CD14-positive monocyte (primary cell): ENCODE results near the gene C6orf15. TPM values are rescaled to one million over a fixed set of nuclear protein-coding genes. Genes with fewer than 3 reads are reported as not detected.

ENCODE experiments used
- DNase-seq, 3 donors: peaks; one replicate each; pipeline ENCODE4 v3.0.0-alpha.2; 2011 to 2022
- H2AFZ ChIP-seq: 2 replicates; pipeline ENCODE4 v1.6.0; 2012; ENCODE audit warnings: mild to moderate bottlenecking, low read depth, low read length, inconsistent platforms; ENCODE audit not compliant: insufficient read depth, poor library complexity, severe bottlenecking
- H3K27ac ChIP-seq, 2 donors: 1 replicate in 1 of 2; 2 replicates in 1 of 2; pipeline ENCODE4 v1.5.1; 2012 to 2013; ENCODE audit warnings: low read length in 2 of 2, control low read depth in 1 of 2, inconsistent platforms in 1 of 2, low read depth in 1 of 2, mild to moderate bottlenecking in 1 of 2
- H3K27me3 ChIP-seq, 2 donors: one replicate each; pipeline versions ENCODE4 v1.6.0 to v1.6.1; 2011 to 2013; ENCODE audit warnings: low read length in 2 of 2; ENCODE audit not compliant: control insufficient read depth in 2 of 2, insufficient read depth in 2 of 2
- H3K36me3 ChIP-seq, 2 donors: replicated peaks in 1 of 2; 1 replicate in 1 of 2; 2 replicates in 1 of 2; pipeline versions ENCODE4 v1.5.1 to v1.6.1; 2012 to 2013; ENCODE audit warnings: low read length in 2 of 2, control low read depth in 1 of 2, inconsistent platforms in 1 of 2, mild to moderate bottlenecking in 1 of 2; ENCODE audit not compliant: insufficient read depth in 2 of 2, control insufficient read depth in 1 of 2
- H3K4me1 ChIP-seq, 2 donors: 1 replicate in 1 of 2; 2 replicates in 1 of 2; pipeline versions ENCODE4 v1.5.1 to v1.6.1; 2012 to 2013; ENCODE audit warnings: low read length in 2 of 2, control low read depth in 1 of 2, inconsistent platforms in 1 of 2, mild to moderate bottlenecking in 1 of 2, moderate library complexity in 1 of 2; ENCODE audit not compliant: insufficient read depth in 2 of 2, control insufficient read depth in 1 of 2
- H3K4me2 ChIP-seq: replicated peaks from 2 replicates; pipeline ENCODE3; 2012; ENCODE audit warnings: low read length, moderate library complexity, mild to moderate bottlenecking; ENCODE audit not compliant: poor library complexity, severe bottlenecking; ENCODE audit errors: extremely low read depth
- H3K4me3 ChIP-seq, 3 experiments: fragments of 200-600 bp in 1 of 3; sonication (generic) in 1 of 3; replicated peaks in 1 of 3; 1 replicate in 2 of 3; 2 replicates in 1 of 3; pipeline ENCODE4 v1.5.1; 2011 to 2013; ENCODE audit warnings: low read length in 3 of 3, mild to moderate bottlenecking in 3 of 3, control low read depth in 2 of 3, low read depth in 2 of 3, inconsistent platforms in 1 of 3, moderate library complexity in 1 of 3
- H3K79me2 ChIP-seq: 2 replicates; pipeline ENCODE4 v1.6.0; 2012; ENCODE audit warnings: mild to moderate bottlenecking, control low read depth, inconsistent platforms, low read length, moderate library complexity; ENCODE audit not compliant: insufficient read depth
- H3K9ac ChIP-seq: 2 replicates; pipeline ENCODE4 v1.6.0; 2017; ENCODE audit warnings: low read length, mild to moderate bottlenecking; ENCODE audit not compliant: insufficient read depth, poor library complexity, severe bottlenecking
- H3K9me3 ChIP-seq, 2 donors: replicated peaks in 1 of 2; 1 replicate in 1 of 2; 2 replicates in 1 of 2; pipeline versions ENCODE4 v1.5.1 to v1.6.1; 2012 to 2013; ENCODE audit warnings: low read length in 2 of 2, control low read depth in 1 of 2; ENCODE audit not compliant: control insufficient read depth in 1 of 2, insufficient read depth in 1 of 2
- H4K20me1 ChIP-seq: 2 replicates; pipeline ENCODE4 v1.6.0; 2012; ENCODE audit warnings: mild to moderate bottlenecking, low read length, control low read depth, moderate library complexity; ENCODE audit not compliant: insufficient read depth
- H3K27ac Mint-ChIP-seq, 7 donors: one replicate each; pipeline ENCODE4 v1.8.0; 2020; ENCODE audit warnings: mild to moderate bottlenecking in 7 of 7, mixed read lengths in 7 of 7, moderate library complexity in 6 of 7, inconsistent platforms in 2 of 7
- H3K27me3 Mint-ChIP-seq, 3 donors: one replicate each; pipeline ENCODE4 v1.8.0; 2021 to 2022; ENCODE audit warnings: low read depth in 3 of 3, mild to moderate bottlenecking in 3 of 3, mixed read lengths in 3 of 3, moderate library complexity in 3 of 3, inconsistent platforms in 1 of 3
- H3K36me3 Mint-ChIP-seq, 2 donors: one replicate each; pipeline ENCODE4 v1.8.0; 2020; ENCODE audit warnings: mixed read lengths in 2 of 2, inconsistent platforms in 1 of 2, mild to moderate bottlenecking in 1 of 2
- H3K4me1 Mint-ChIP-seq: one replicate; pipeline ENCODE4 v1.8.0; 2020; ENCODE audit warnings: mild to moderate bottlenecking, mixed read lengths
- H3K4me3 Mint-ChIP-seq, 2 donors: one replicate each; pipeline ENCODE4 v1.8.0; 2020; ENCODE audit warnings: mild to moderate bottlenecking in 2 of 2, mixed read lengths in 2 of 2, moderate library complexity in 1 of 2
- H3K9me3 Mint-ChIP-seq, 7 donors: one replicate each; pipeline ENCODE4 v1.8.0; 2020 to 2022; ENCODE audit warnings: mixed read lengths in 7 of 7, mild to moderate bottlenecking in 6 of 7, moderate library complexity in 6 of 7, inconsistent platforms in 2 of 7
- WGBS: methylation state at CpG from one replicate; pipeline ENCODE4 v1.1.5; 2013; ENCODE audit warnings: missing lambda C conversion rate; ENCODE audit not compliant: insufficient coverage; 5-methylcytosine and 5-hydroxymethylcytosine counted together
- intact Hi-C, 2 donors: fragments of 100-400 bp; cut with micrococcal nuclease; formaldehyde crosslinking; loops; one replicate each; pipeline versions ENCODE4 v1.15.0 to v1.15.1; 2023
- polyA plus RNA-seq, 3 donors: library from polyadenylated mRNA; depleted of rRNA in 1 of 3; unstranded in 2 of 3; stranded (reverse) in 1 of 3; fragments of 300-500 nt in 2 of 3; fragments of >200 nt in 1 of 3; fragmentation: Illumina TruSeq in 2 of 3; gene quantifications; 1 replicate in 2 of 3; 2 replicates in 1 of 3; pipeline ENCODE4 v1.2.3, GENCODE V29; 2012 to 2021
- TF ChIP-seq, protein P1 (sequence below): fragments of 200-600 bp; IDR thresholded peaks from one replicate; pipeline ENCODE4 v1.8.0; 2022; ENCODE audit warnings: antibody characterized with exemption, mild to moderate bottlenecking

C6orf15 gene
- polyA plus RNA-seq, 3 donors = not detected

DNA sequence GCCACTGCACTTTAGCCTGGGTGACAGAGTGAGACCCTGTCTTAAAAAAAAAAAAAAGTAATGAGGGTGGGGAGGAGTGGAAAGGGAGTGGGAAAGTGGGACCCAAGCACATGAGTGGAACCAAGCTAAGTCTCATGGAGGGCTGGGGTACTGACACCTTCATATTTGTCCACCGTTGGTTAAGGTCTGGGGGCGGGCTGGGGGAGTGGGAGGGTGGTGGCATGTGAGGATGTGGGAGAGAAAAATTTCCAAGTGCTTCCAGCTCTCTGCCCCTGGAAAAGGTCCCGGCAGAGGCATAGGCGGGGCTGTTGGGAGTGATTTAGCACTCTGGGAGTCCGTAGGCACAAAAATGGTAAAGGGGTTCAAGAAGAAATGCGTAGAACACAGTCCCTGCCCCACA, 20.4 kb upstream of the C6orf15 start:
- 99% methylated on average over 6 of the region's 6 CpGs for WGBS
- intact Hi-C loops = no loop called here
- Histone ChIP-seq H3K4me2 (no peak overlapping the region), H2AFZ (no peak overlapping the region), H3K4me1 (peaks cover 0 to 4% of the 10 kb centered on the region in 2 donors), H3K9me3 (no peaks in the 10 kb centered on the region), H3K27me3 (peaks cover 0 to 1% of the 10 kb centered on the region in 2 donors), H3K79me2 (no peaks in the 10 kb centered on the region), H4K20me1 (no peaks in the 10 kb centered on the region), H3K36me3 (no peaks in the 10 kb centered on the region), H3K9ac (no peak overlapping the region), H3K27ac (no peak overlapping the region), H3K4me3 (no peak overlapping the region)
- peaks cover 0 to 3% (median 0%) of the 10 kb centered on the region in 7 donors for H3K9me3 Mint-ChIP-seq
- TF ChIP-seq, protein P1, sequence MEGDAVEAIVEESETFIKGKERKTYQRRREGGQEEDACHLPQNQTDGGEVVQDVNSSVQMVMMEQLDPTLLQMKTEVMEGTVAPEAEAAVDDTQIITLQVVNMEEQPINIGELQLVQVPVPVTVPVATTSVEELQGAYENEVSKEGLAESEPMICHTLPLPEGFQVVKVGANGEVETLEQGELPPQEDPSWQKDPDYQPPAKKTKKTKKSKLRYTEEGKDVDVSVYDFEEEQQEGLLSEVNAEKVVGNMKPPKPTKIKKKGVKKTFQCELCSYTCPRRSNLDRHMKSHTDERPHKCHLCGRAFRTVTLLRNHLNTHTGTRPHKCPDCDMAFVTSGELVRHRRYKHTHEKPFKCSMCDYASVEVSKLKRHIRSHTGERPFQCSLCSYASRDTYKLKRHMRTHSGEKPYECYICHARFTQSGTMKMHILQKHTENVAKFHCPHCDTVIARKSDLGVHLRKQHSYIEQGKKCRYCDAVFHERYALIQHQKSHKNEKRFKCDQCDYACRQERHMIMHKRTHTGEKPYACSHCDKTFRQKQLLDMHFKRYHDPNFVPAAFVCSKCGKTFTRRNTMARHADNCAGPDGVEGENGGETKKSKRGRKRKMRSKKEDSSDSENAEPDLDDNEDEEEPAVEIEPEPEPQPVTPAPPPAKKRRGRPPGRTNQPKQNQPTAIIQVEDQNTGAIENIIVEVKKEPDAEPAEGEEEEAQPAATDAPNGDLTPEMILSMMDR = no peak
- peaks cover 1 to 6% (median 4%) of the 10 kb centered on the region in 3 donors for H3K27me3 Mint-ChIP-seq
- no peak overlapping the region for H3K4me3 Mint-ChIP-seq
- H3K4me1 Mint-ChIP-seq = peaks cover 4% of the 10 kb centered on the region
- DNase-seq = no peak
- H3K27ac Mint-ChIP-seq = no peak overlapping the region
- no peaks in the 10 kb centered on the region for H3K36me3 Mint-ChIP-seq

DNA sequence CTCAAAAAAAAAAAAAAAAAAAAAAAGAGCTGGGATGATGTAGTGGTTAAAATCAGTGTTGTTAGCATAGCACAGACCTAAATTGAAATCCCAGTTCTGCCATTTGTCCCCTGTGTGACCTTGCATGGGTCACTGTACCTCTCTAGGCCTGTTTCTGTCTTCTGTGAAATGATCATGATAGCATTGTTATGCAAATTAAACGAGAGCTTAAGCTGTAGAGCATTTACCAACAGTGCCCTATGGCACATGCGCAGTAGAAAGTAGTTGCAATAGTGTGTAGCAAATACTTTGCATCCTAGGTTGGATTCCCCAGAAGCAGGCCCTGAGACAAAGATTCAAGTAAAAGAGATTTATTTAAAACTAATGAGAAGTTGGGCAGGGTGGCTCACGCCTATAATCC, 19.2 kb upstream of the C6orf15 start:
- H3K36me3 Mint-ChIP-seq = no peaks in the 10 kb centered on the region
- Histone ChIP-seq H3K4me1 (no peaks in the 10 kb centered on the region), H2AFZ (no peak overlapping the region), H3K27ac (no peak overlapping the region), H3K79me2 (no peaks in the 10 kb centered on the region), H3K4me3 (no peak overlapping the region), H3K27me3 (no peaks in the 10 kb centered on the region), H3K36me3 (no peaks in the 10 kb centered on the region), H3K9me3 (no peaks in the 10 kb centered on the region), H3K9ac (no peak overlapping the region), H3K4me2 (no peak overlapping the region), H4K20me1 (no peaks in the 10 kb centered on the region)
- WGBS = no CpG with 5 or more reads among the region's 3 CpGs
- no peak overlapping the region for H3K27ac Mint-ChIP-seq
- peaks cover 0 to 1% (median 0%) of the 10 kb centered on the region in 7 donors for H3K9me3 Mint-ChIP-seq
- intact Hi-C loops = no loop called here
- H3K4me3 Mint-ChIP-seq = no peak overlapping the region
- TF ChIP-seq, protein P1 = no peak
- no peaks in the 10 kb centered on the region for H3K4me1 Mint-ChIP-seq
- peaks cover 2 to 6% (median 2%) of the 10 kb centered on the region in 3 donors for H3K27me3 Mint-ChIP-seq
- DNase-seq = no peak
